K562 (cell line): ENCODE results near the gene VSIG4. TPM values are rescaled to one million over a fixed set of nuclear protein-coding genes. Genes with fewer than 3 reads are reported as not detected.
A peak's percentile ranks its signal among the peaks of the same experiment; 100 is the strongest.

Experiments used
- AFF1 ChIP-seq, 2 experiments: fragments of 450-650 bp; IDR thresholded peaks; 2 replicates each; pipeline ENCODE4 v1.6.1; 2018; ENCODE audit warnings: mild to moderate bottlenecking in 2 of 2, low read depth in 1 of 2; ENCODE audit not compliant: partially characterized antibody in 2 of 2
- ARID1B ChIP-seq: fragments of 450-650 bp; IDR thresholded peaks from 2 replicates; pipeline ENCODE4 v1.6.1; 2016; ENCODE audit warnings: antibody characterized with exemption, mild to moderate bottlenecking, inconsistent platforms
- ASH1L ChIP-seq: fragments of 450-650 bp; IDR thresholded peaks from 2 replicates; pipeline ENCODE4 v1.6.1; 2018; ENCODE audit warnings: borderline replicate concordance, mild to moderate bottlenecking, low read depth; ENCODE audit not compliant: partially characterized antibody
- DDX20 ChIP-seq: fragments of 450-650 bp; IDR thresholded peaks from 2 replicates; pipeline ENCODE4 v1.6.1; 2016; ENCODE audit warnings: missing genetic modification characterization, low read depth, mild to moderate bottlenecking, missing compliant biosample characterization, moderate library complexity
- DIDO1 ChIP-seq: fragments of 450-650 bp; IDR thresholded peaks from 2 replicates; pipeline ENCODE4 v1.6.1; 2016; ENCODE audit warnings: low read depth, missing biosample characterization, missing genetic modification characterization
- ETS2 ChIP-seq: IDR thresholded peaks from 2 replicates; pipeline ENCODE4 v1.6.1; 2016; ENCODE audit warnings: borderline replicate concordance, missing genetic modification characterization, mild to moderate bottlenecking, moderate library complexity, missing compliant biosample characterization; ENCODE audit not compliant: poor library complexity, severe bottlenecking
- KDM4B ChIP-seq, 2 experiments: fragments of 450-650 bp in 1 of 2; sonication (generic) in 1 of 2; IDR thresholded peaks; 2 replicates each; pipeline ENCODE4 v1.6.1; 2016 to 2017; ENCODE audit warnings: borderline replicate concordance in 2 of 2, antibody characterized with exemption in 1 of 2, low read depth in 1 of 2, mild to moderate bottlenecking in 1 of 2
- MYC ChIP-seq, 2 experiments: fragments of 250-450 bp in 1 of 2; sonication (Bioruptor Pico) in 1 of 2; IDR thresholded peaks; 2 replicates each; pipeline versions ENCODE4 v1.5.1 to v1.6.1; 2012 to 2021; ENCODE audit warnings: low read depth in 2 of 2, borderline replicate concordance in 1 of 2, improper control_type of control experiment in 1 of 2, low read length in 1 of 2, mild to moderate bottlenecking in 1 of 2, moderate library complexity in 1 of 2
- NR0B1 ChIP-seq: fragments of 450-650 bp; IDR thresholded peaks from one replicate; pipeline ENCODE4 v1.6.1; 2018; ENCODE audit warnings: mild to moderate bottlenecking, moderate library complexity; ENCODE audit not compliant: partially characterized antibody
- PML ChIP-seq: IDR thresholded peaks from 2 replicates; pipeline ENCODE4 v1.6.1; 2012; ENCODE audit warnings: low read length, inconsistent platforms
- RNF219 ChIP-seq: fragments of 250-450 bp; sonication (Bioruptor Pico); IDR thresholded peaks from 2 replicates; pipeline ENCODE4 v1.5.0; 2022; ENCODE audit warnings: mild to moderate bottlenecking
- TAF15 ChIP-seq: fragments of 200-400 bp; formaldehyde crosslinking; IDR thresholded peaks from 2 replicates; pipeline ENCODE4 v1.6.1; 2017; ENCODE audit warnings: mild to moderate bottlenecking, low read depth, low read length, moderate library complexity
- TRIM28 ChIP-seq: fragments of 450-650 bp; IDR thresholded peaks from 2 replicates; pipeline ENCODE4 v1.6.1; 2017
- ZMIZ1 ChIP-seq, 2 experiments: fragments of 150-350 bp in 1 of 2; IDR thresholded peaks; 2 replicates each; pipeline ENCODE4 v1.6.1; 2012 to 2016; ENCODE audit warnings: low read depth in 2 of 2, low read length in 2 of 2, mild to moderate bottlenecking in 1 of 2, moderate library complexity in 1 of 2
- polyA plus RNA-seq, 8 experiments: library from polyadenylated mRNA; depleted of rRNA in 4 of 8; stranded (reverse) in 5 of 8; unstranded in 3 of 8; fragments of >200 nt; fragmentation: Nextera tagmentation in 2 of 8; fragmentation: Illumina TruSeq in 1 of 8; extraction: Ambion mirVana in 2 of 8; extraction: Trizol in 1 of 8; gene quantifications; 2 replicates each; pipeline versions ENCODE4 v1.2.1 to v1.2.3, GENCODE V29; 2011 to 2014; ENCODE audit warnings: inconsistent platforms in 1 of 8, missing spikeins in 1 of 8
- total RNA-seq, 7 experiments: library from RNA; depleted of rRNA in 6 of 7; stranded (reverse); fragments of >200 nt in 6 of 7; fragmentation: Illumina TruSeq in 2 of 7; extraction: Trizol in 2 of 7; gene quantifications; 2 replicates each; pipeline versions ENCODE4 v1.2.1 to v1.2.3, GENCODE V29; 2011 to 2021; ENCODE audit warnings: low replicate concordance in 1 of 7

The VSIG4 gene
- total and polyA plus RNA-seq, 9 of the 15 experiments (the other 6 are each of a cell fraction or from before 2014, with no cell fraction given) = 0.22 to 1.6 (median 0.46) TPM; not detected in 1

- peak in 1 of 2 experiments; percentile 86; a peak in 2 of 4 replicates for TF ChIP-seq ZMIZ1 (IDR thresholded peaks at IDR 0.05; ENCODE audit: low read depth in 2 of 2, low read length in 2 of 2)
- no peak for TF ChIP-seq KDM4B (IDR thresholded peaks at IDR 0.05; ENCODE audit: borderline replicate concordance in 2 of 2, low read depth in 1 of 2)
- peak; percentile 84 to 94 for TF ChIP-seq AFF1 (IDR thresholded peaks at IDR 0.05; ENCODE audit: low read depth in 1 of 2, partially characterized antibody in 2 of 2)
- TF ChIP-seq NR0B1 = no peak
- TF ChIP-seq DDX20 = no peak
- no peak for TF ChIP-seq TRIM28
- no peak for TF ChIP-seq RNF219 (CRISPR knock-in tag)
- peak; percentile 75 for TF ChIP-seq PML
- TF ChIP-seq ARID1B = peak; percentile 93
- TF ChIP-seq DIDO1 (tag) = no peak
- no peak for TF ChIP-seq ETS2
- TF ChIP-seq MYC (IDR thresholded peaks at IDR 0.05; ENCODE audit: low read depth, low read length) = no peak; the same call in none of the 2 replicates
- TF ChIP-seq MYC (CRISPR knock-in tag; IDR thresholded peaks at IDR 0.05; ENCODE audit: borderline replicate concordance, low read depth) = no peak
- TF ChIP-seq TAF15 = no peak
- no peak for TF ChIP-seq ASH1L
These were observed 41.7 kb downstream of the VSIG4 start (continued) for GRCh38 chrX:65997978-65998717.
